Measurements from ENCODE around the gene ABCC9. TPM values are rescaled to one million over a fixed set of nuclear protein-coding genes. Genes with fewer than 3 reads are reported as not detected.
"Not testable (repeated sequence)": the region's sequence is repeated elsewhere in the genome, so short reads cannot be mapped to it uniquely, and the experiment has no call there.

ABCC9 gene
- total RNA-seq, 3 donors from 2014 or later: 10.2 to 52.0 (median 27.5) TPM

- DNase-seq (ENCODE audit: low spot score in 2 of 2): no peak
- no peak overlapping the region for H3K27ac ChIP-seq
- H3K36me3 ChIP-seq: no peaks in the 10 kb centered on the region
- H3K27me3 ChIP-seq: no peaks in the 10 kb centered on the region
- H3K9me3 ChIP-seq: no peaks in the 10 kb centered on the region
- no peak overlapping the region for H3K4me3 ChIP-seq
- H3K4me1 ChIP-seq: no peaks in the 10 kb centered on the region
- intact Hi-C loops (cut with DNase I; ENCODE audit: low total_unique reads): no loop called here
- no peak for TF ChIP-seq POLR2AphosphoS5 (IDR thresholded peaks at IDR 0.05)
- TF ChIP-seq CTCF (IDR thresholded peaks at IDR 0.05): no peak
- TF ChIP-seq POLR2A (IDR thresholded peaks at IDR 0.05): no peak
These were observed 127.5 kb downstream of the ABCC9 start for GRCh38 chr12:21813751-21814150.

- no peak for DNase-seq (ENCODE audit: low spot score in 2 of 2)
- H3K4me1 ChIP-seq: no peaks in the 10 kb centered on the region
- intact Hi-C loops (cut with DNase I; ENCODE audit: low total_unique reads): no loop called here
- no peak overlapping the region for H3K27ac ChIP-seq
- H3K4me3 ChIP-seq: no peak overlapping the region
- H3K36me3 ChIP-seq: no peaks in the 10 kb centered on the region
- no peaks in the 10 kb centered on the region for H3K27me3 ChIP-seq
- TF ChIP-seq POLR2AphosphoS5 (IDR thresholded peaks at IDR 0.05): no peak
- TF ChIP-seq CTCF (IDR thresholded peaks at IDR 0.05): no peak
- TF ChIP-seq POLR2A (IDR thresholded peaks at IDR 0.05): no peak
- no peaks in the 10 kb centered on the region for H3K9me3 ChIP-seq
These were observed 128.1 kb downstream of the ABCC9 start for GRCh38 chr12:21813125-21813524.

- H3K4me3 ChIP-seq; H3K4me1 ChIP-seq; H3K27ac ChIP-seq; H3K27me3 ChIP-seq; DNase-seq (ENCODE audit: low spot score in 2 of 2); H3K36me3 ChIP-seq; H3K9me3 ChIP-seq; intact Hi-C loops (cut with DNase I; ENCODE audit: low total_unique reads): not testable (repeated sequence)
These were observed 128.9 kb downstream of the ABCC9 start for GRCh38 chr12:21812340-21812739.

DNA sequence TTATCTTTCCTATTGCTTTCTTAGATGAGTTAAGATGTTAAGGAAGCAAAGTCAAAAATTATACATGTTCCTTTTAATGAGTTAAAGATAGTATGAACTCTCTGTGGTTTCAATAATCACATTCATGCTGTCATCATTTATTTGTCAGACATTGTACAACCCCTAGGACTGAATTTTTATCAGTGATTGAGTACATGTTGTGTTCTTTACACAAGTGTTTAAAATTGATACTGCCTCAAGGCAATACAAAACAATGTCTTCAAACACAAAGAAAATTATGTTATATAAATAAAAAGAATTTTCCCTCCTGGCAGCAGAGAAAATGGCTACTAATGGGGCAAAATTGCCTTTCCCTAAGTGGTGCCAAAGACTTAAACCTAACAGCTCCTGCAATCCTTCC lies 132.1 kb downstream of the ABCC9 start:
- no peak overlapping the region for H3K4me3 ChIP-seq
- no peaks in the 10 kb centered on the region for H3K27me3 ChIP-seq
- no peak for DNase-seq (ENCODE audit: low spot score in 2 of 2)
- H3K27ac ChIP-seq: no peak overlapping the region
- no peaks in the 10 kb centered on the region for H3K9me3 ChIP-seq
- H3K36me3 ChIP-seq: no peaks in the 10 kb centered on the region
- intact Hi-C loops (cut with DNase I; ENCODE audit: low total_unique reads): no loop called here
- TF ChIP-seq CTCF (IDR thresholded peaks at IDR 0.05) (no peak), POLR2A (IDR thresholded peaks at IDR 0.05) (no peak), POLR2AphosphoS5 (IDR thresholded peaks at IDR 0.05) (no peak)
- no peaks in the 10 kb centered on the region for H3K4me1 ChIP-seq

GRCh38 chr12:21806255-21806654 lies 135.0 kb downstream of the ABCC9 start:
- no peak for DNase-seq (ENCODE audit: low spot score in 2 of 2)

More at GRCh38 chr12:21806255-21806654, 135.0 kb downstream of the ABCC9 start:
- TF ChIP-seq CTCF (IDR thresholded peaks at IDR 0.05) (no peak), POLR2AphosphoS5 (IDR thresholded peaks at IDR 0.05) (no peak), POLR2A (IDR thresholded peaks at IDR 0.05) (no peak)
- H3K4me3 ChIP-seq: no peak overlapping the region
- no peaks in the 10 kb centered on the region for H3K36me3 ChIP-seq
- H3K27me3 ChIP-seq: no peaks in the 10 kb centered on the region
- H3K9me3 ChIP-seq: no peaks in the 10 kb centered on the region
- intact Hi-C loops (cut with DNase I; ENCODE audit: low total_unique reads): no loop called here
- H3K27ac ChIP-seq: no peak overlapping the region
- H3K4me1 ChIP-seq: no peaks in the 10 kb centered on the region

Measured in breast epithelium (tissue), 4 donors.